SK-N-SH (cell line): Measurements from ENCODE around the gene PHEX. TPM values are rescaled to one million over a fixed set of nuclear protein-coding genes. Genes with fewer than 3 reads are reported as not detected.

Source experiments
- CTCF ChIA-PET: fragments of 300-600, 350-600 bp; formaldehyde crosslinking; extraction: SDS; loops from one replicate; lab custom pipeline; 2021; lab: Yijun Ruan, JAX
- POLR2A ChIA-PET: fragments of 350-600 bp; sonication (Branson Sonifier 250); formaldehyde crosslinking; extraction: SDS; loops from one replicate; lab custom pipeline; 2020; ENCODE audit warnings: antibody characterized with exemption, inconsistent platforms; lab: Yijun Ruan, JAX
- DNase-seq: peaks from one replicate; pipeline ENCODE4 v3.0.0; 2012
- H2AFZ ChIP-seq: fragments of 200-600 bp; sonication (generic); 2 replicates; pipeline ENCODE4 v1.8.1; 2016; ENCODE audit warnings: antibody characterized with exemption, mild to moderate bottlenecking, low read depth
- H3F3A ChIP-seq: fragments of 200-600 bp; sonication (generic); replicated peaks from 2 replicates; pipeline ENCODE3; 2016; ENCODE audit warnings: antibody characterized with exemption, mild to moderate bottlenecking; ENCODE audit not compliant: insufficient read depth
- H3K27ac ChIP-seq, 2 experiments: fragments of 200-500 bp in 1 of 2; fragments of 200-600 bp in 1 of 2; sonication (Bioruptor generic) in 1 of 2; sonication (generic), shearing (Covaris generic) in 1 of 2; 2 replicates each; pipeline versions ENCODE4 v1.5.1 to v1.6.1; 2014 to 2016; ENCODE audit warnings: low read depth in 2 of 2, inconsistent platforms in 1 of 2, low read length in 1 of 2, mild to moderate bottlenecking in 1 of 2, mixed read lengths in 1 of 2
- H3K27me3 ChIP-seq: fragments of 200-600 bp; sonication (generic), shearing (Covaris generic); 2 replicates; pipeline ENCODE4 v1.6.1; 2016; ENCODE audit warnings: mixed run types; ENCODE audit not compliant: insufficient read depth
- H3K36me3 ChIP-seq, 2 experiments: fragments of 200-500 bp in 1 of 2; fragments of 200-600 bp in 1 of 2; sonication (Bioruptor generic) in 1 of 2; sonication (generic) in 1 of 2; replicated peaks in 1 of 2; 2 replicates each; pipeline versions ENCODE3 to v1.5.1; 2014 to 2016; ENCODE audit warnings: low read length in 1 of 2, mild to moderate bottlenecking in 1 of 2; ENCODE audit not compliant: insufficient read depth in 2 of 2, control insufficient read depth in 1 of 2
- H3K4me1 ChIP-seq, 2 experiments: fragments of 200-500 bp in 1 of 2; fragments of 200-600 bp in 1 of 2; sonication (Bioruptor generic) in 1 of 2; sonication (generic), shearing (Covaris generic) in 1 of 2; 2 replicates each; pipeline versions ENCODE4 v1.5.1 to v1.6.1; 2014 to 2016; ENCODE audit warnings: low read depth in 1 of 2, low read length in 1 of 2, mixed run types in 1 of 2; ENCODE audit not compliant: insufficient read depth in 2 of 2, control insufficient read depth in 1 of 2
- H3K4me2 ChIP-seq: fragments of 200-600 bp; sonication (generic), shearing (Covaris generic); 2 replicates; pipeline ENCODE4 v1.6.1; 2017; ENCODE audit warnings: mixed run types
- H3K4me3 ChIP-seq, 2 experiments: fragments of 200-500 bp in 1 of 2; fragments of 200-600 bp in 1 of 2; sonication (Bioruptor generic) in 1 of 2; sonication (generic), shearing (Covaris generic) in 1 of 2; 2 replicates each; pipeline versions ENCODE4 v1.5.1 to v1.8.1; 2014 to 2016; ENCODE audit warnings: low read depth in 2 of 2, inconsistent platforms in 1 of 2, low read length in 1 of 2, mild to moderate bottlenecking in 1 of 2, mixed read lengths in 1 of 2, moderate library complexity in 1 of 2
- H3K79me2 ChIP-seq: fragments of 200-600 bp; sonication (generic); 2 replicates; pipeline ENCODE4 v1.8.1; 2017; ENCODE audit warnings: mild to moderate bottlenecking; ENCODE audit not compliant: insufficient read depth
- H3K9ac ChIP-seq: fragments of 200-600 bp; sonication (generic); 2 replicates; pipeline ENCODE4 v1.6.1; 2017; ENCODE audit warnings: mixed run types
- H3K9me2 ChIP-seq: fragments of 200-600 bp; sonication (generic); 2 replicates; pipeline ENCODE4 v1.6.1; 2017; ENCODE audit warnings: mixed run types
- H3K9me3 ChIP-seq: fragments of 200-600 bp; sonication (generic); 2 replicates; pipeline ENCODE4 v1.6.1; 2017; ENCODE audit warnings: mixed run types, mild to moderate bottlenecking, moderate library complexity
- H4K20me1 ChIP-seq: fragments of 200-600 bp; sonication (generic); 2 replicates; pipeline ENCODE4 v1.6.1; 2017; ENCODE audit warnings: mild to moderate bottlenecking, mixed run types; ENCODE audit not compliant: insufficient read depth
- CHD2 ChIP-seq: fragments of 150-350 bp; IDR thresholded peaks from 2 replicates; pipeline ENCODE4 v1.6.1; 2018; ENCODE audit warnings: low read length; ENCODE audit not compliant: partially characterized antibody
- FOXM1 ChIP-seq: IDR thresholded peaks from 2 replicates; pipeline ENCODE4 v1.4.0; 2012; ENCODE audit warnings: low read depth, mild to moderate bottlenecking
- GABPA ChIP-seq: IDR thresholded peaks from 2 replicates; pipeline ENCODE4 v1.4.0; 2012; ENCODE audit warnings: low read depth, mild to moderate bottlenecking
- RCOR1 ChIP-seq: fragments of 150-350 bp; IDR thresholded peaks from 2 replicates; pipeline ENCODE4 v1.6.1; 2017; ENCODE audit warnings: antibody characterized with exemption, low read length
- RFX5 ChIP-seq: IDR thresholded peaks from 2 replicates; pipeline ENCODE4 v1.6.1; 2012; ENCODE audit warnings: mild to moderate bottlenecking, improper control_type of control experiment, low read length
- SMC3 ChIP-seq: IDR thresholded peaks from 2 replicates; pipeline ENCODE4 v1.6.1; 2012; ENCODE audit warnings: low read depth, low read length, improper control_type of control experiment
- TAF1 ChIP-seq: IDR thresholded peaks from 2 replicates; pipeline ENCODE4 v1.6.1; 2012; ENCODE audit warnings: low read depth, mild to moderate bottlenecking, low read length, moderate library complexity, borderline replicate concordance
- WGBS: methylation state at CpG from one replicate; pipeline ENCODE4 v1.1.6; 2017; ENCODE audit warnings: low lambda C conversion rate; 5-methylcytosine and 5-hydroxymethylcytosine counted together
- polyA plus RNA-seq, 3 experiments: library from polyadenylated mRNA; depleted of rRNA; stranded (reverse); fragments of >200 nt; gene quantifications; 2 replicates each; pipeline ENCODE4 v1.2.3, GENCODE V29; 2012
- TF ChIP-seq, protein P1 (sequence below): fragments of 150-350 bp; IDR thresholded peaks from 2 replicates; pipeline ENCODE4 v1.6.1; 2016; ENCODE audit warnings: mild to moderate bottlenecking, low read depth, low read length
- TF ChIP-seq, protein P2 (sequence below): IDR thresholded peaks from 2 replicates; pipeline ENCODE4 v1.6.1; 2012; ENCODE audit warnings: mild to moderate bottlenecking, low read depth, low read length, moderate library complexity
- TF ChIP-seq, protein P3 (sequence below): IDR thresholded peaks from 2 replicates; pipeline ENCODE4 v1.4.0; 2012; ENCODE audit warnings: low read depth, borderline replicate concordance
- TF ChIP-seq, protein P4 (sequence below): fragments of 150-350 bp; IDR thresholded peaks from 2 replicates; pipeline ENCODE4 v1.6.1; 2017; ENCODE audit warnings: antibody characterized with exemption, low read length, low read depth, borderline replicate concordance
- TF ChIP-seq, protein P5 (sequence below): IDR thresholded peaks from 2 replicates; pipeline ENCODE4 v1.4.0; 2012; ENCODE audit warnings: low read depth, borderline replicate concordance

Gene PHEX
- polyA plus RNA-seq, 1 of the 3 experiments (the other 2 are of a cell fraction) = 0.35 TPM

DNA sequence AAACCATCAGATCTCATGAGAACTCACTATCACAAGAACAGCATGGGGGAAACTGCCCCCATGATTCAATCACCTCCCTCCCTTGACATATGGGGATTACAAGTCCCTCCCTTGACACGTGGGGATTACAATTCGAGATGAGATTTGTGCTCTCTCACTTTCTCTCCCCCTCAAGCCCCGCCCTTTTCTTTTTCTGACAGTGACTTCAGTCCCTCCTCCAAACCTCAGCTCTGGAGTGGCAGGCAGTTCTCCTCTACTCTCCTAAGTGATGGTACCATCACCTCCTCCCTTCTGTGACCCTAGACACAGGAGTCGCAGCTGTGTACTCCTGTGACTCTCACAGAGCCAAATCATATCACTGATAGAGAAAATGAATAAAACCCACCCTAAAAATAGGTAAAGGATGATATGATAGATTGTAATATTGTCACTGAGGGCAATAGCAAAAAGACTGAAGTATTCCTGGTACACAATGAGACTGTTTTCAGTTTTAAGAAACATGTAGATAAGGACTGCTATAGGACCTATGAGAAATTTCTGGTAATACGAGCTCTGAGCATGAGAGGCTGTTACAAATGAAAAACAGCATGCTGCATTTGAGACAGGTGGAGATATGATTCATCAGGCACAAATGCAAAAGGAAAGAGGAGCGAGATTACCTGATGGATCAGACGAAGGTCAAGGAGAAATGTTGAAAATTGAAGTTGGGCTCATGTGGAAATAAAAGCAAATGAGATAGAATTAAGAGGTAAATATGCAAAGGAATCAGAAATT, 139.3 kb downstream of the PHEX start:
- no peak overlapping the region for H3K27ac ChIP-seq
- H3K4me2 ChIP-seq = no peak overlapping the region
- no peak overlapping the region for H3K4me3 ChIP-seq
- H3K4me1 ChIP-seq = no peaks in the 10 kb centered on the region
- TF ChIP-seq RFX5 = no peak
- TF ChIP-seq, protein P1, sequence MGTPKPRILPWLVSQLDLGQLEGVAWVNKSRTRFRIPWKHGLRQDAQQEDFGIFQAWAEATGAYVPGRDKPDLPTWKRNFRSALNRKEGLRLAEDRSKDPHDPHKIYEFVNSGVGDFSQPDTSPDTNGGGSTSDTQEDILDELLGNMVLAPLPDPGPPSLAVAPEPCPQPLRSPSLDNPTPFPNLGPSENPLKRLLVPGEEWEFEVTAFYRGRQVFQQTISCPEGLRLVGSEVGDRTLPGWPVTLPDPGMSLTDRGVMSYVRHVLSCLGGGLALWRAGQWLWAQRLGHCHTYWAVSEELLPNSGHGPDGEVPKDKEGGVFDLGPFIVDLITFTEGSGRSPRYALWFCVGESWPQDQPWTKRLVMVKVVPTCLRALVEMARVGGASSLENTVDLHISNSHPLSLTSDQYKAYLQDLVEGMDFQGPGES = no peak
- TF ChIP-seq, protein P2, sequence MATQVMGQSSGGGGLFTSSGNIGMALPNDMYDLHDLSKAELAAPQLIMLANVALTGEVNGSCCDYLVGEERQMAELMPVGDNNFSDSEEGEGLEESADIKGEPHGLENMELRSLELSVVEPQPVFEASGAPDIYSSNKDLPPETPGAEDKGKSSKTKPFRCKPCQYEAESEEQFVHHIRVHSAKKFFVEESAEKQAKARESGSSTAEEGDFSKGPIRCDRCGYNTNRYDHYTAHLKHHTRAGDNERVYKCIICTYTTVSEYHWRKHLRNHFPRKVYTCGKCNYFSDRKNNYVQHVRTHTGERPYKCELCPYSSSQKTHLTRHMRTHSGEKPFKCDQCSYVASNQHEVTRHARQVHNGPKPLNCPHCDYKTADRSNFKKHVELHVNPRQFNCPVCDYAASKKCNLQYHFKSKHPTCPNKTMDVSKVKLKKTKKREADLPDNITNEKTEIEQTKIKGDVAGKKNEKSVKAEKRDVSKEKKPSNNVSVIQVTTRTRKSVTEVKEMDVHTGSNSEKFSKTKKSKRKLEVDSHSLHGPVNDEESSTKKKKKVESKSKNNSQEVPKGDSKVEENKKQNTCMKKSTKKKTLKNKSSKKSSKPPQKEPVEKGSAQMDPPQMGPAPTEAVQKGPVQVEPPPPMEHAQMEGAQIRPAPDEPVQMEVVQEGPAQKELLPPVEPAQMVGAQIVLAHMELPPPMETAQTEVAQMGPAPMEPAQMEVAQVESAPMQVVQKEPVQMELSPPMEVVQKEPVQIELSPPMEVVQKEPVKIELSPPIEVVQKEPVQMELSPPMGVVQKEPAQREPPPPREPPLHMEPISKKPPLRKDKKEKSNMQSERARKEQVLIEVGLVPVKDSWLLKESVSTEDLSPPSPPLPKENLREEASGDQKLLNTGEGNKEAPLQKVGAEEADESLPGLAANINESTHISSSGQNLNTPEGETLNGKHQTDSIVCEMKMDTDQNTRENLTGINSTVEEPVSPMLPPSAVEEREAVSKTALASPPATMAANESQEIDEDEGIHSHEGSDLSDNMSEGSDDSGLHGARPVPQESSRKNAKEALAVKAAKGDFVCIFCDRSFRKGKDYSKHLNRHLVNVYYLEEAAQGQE = no peak
- no peaks in the 10 kb centered on the region for H3K27me3 ChIP-seq
- CTCF ChIA-PET = no interaction called here
- no peaks in the 10 kb centered on the region for H3K9me2 ChIP-seq
- H3K9ac ChIP-seq = no peak overlapping the region
- no peaks in the 10 kb centered on the region for H3K9me3 ChIP-seq
- no peak overlapping the region for H2AFZ ChIP-seq
- peaks cover 0 to 3% of the 10 kb centered on the region in 2 experiments for H3K36me3 ChIP-seq
- no peak for DNase-seq
- no peaks in the 10 kb centered on the region for H3K79me2 ChIP-seq
- POLR2A ChIA-PET = no interaction called here
- H4K20me1 ChIP-seq = no peaks in the 10 kb centered on the region
- peaks cover 2% of the 10 kb centered on the region for H3F3A ChIP-seq
- WGBS = 50% methylated on average over 7 of the region's 7 CpGs

DNA sequence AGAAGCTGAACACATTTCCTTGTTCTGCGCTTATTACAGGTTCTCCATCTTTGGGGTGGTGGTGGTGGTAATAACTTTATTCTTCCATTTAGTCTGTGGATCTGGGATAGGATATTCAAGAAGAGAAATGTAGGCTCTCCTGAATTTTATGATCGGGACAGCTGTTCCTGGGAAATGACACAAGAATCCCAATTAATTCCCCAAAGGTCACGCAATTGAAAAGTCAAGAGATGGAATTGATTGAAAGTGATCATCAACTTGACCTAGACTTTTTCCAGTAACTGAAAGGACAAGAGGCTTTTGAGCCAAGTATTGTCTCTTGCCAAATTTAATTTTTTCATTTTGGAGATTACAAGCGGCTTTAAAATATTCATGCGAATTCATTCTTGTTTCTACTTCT, 141.8 kb downstream of the PHEX start:
- POLR2A ChIA-PET = no interaction called here
- WGBS = 54% methylated on average over 5 of the region's 5 CpGs
- no peak for DNase-seq
- TF ChIP-seq GABPA = no peak
- TF ChIP-seq, protein P2 = no peak
- TF ChIP-seq CHD2 = no peak
- TF ChIP-seq TAF1 = no peak
- no peak for TF ChIP-seq SMC3
- no peak for TF ChIP-seq FOXM1
- TF ChIP-seq, protein P3, sequence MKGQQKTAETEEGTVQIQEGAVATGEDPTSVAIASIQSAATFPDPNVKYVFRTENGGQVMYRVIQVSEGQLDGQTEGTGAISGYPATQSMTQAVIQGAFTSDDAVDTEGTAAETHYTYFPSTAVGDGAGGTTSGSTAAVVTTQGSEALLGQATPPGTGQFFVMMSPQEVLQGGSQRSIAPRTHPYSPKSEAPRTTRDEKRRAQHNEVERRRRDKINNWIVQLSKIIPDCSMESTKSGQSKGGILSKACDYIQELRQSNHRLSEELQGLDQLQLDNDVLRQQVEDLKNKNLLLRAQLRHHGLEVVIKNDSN = no peak
- TF ChIP-seq RCOR1 = no peak
- TF ChIP-seq, protein P4, sequence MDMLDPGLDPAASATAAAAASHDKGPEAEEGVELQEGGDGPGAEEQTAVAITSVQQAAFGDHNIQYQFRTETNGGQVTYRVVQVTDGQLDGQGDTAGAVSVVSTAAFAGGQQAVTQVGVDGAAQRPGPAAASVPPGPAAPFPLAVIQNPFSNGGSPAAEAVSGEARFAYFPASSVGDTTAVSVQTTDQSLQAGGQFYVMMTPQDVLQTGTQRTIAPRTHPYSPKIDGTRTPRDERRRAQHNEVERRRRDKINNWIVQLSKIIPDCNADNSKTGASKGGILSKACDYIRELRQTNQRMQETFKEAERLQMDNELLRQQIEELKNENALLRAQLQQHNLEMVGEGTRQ = no peak
- TF ChIP-seq, protein P5, sequence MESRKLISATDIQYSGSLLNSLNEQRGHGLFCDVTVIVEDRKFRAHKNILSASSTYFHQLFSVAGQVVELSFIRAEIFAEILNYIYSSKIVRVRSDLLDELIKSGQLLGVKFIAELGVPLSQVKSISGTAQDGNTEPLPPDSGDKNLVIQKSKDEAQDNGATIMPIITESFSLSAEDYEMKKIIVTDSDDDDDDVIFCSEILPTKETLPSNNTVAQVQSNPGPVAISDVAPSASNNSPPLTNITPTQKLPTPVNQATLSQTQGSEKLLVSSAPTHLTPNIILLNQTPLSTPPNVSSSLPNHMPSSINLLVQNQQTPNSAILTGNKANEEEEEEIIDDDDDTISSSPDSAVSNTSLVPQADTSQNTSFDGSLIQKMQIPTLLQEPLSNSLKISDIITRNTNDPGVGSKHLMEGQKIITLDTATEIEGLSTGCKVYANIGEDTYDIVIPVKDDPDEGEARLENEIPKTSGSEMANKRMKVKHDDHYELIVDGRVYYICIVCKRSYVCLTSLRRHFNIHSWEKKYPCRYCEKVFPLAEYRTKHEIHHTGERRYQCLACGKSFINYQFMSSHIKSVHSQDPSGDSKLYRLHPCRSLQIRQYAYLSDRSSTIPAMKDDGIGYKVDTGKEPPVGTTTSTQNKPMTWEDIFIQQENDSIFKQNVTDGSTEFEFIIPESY = no peak

More for the DNA sequence above, 141.8 kb downstream of the PHEX start:
- H3K9ac ChIP-seq = no peak overlapping the region
- no peak overlapping the region for H3K4me2 ChIP-seq
- H3K9me3 ChIP-seq = no peaks in the 10 kb centered on the region
- H3K4me1 ChIP-seq = no peaks in the 10 kb centered on the region
- no peak overlapping the region for H3K27ac ChIP-seq
- H3K27me3 ChIP-seq = no peaks in the 10 kb centered on the region
- H3F3A ChIP-seq = no peaks in the 10 kb centered on the region
- no peak overlapping the region for H3K4me3 ChIP-seq
- no peaks in the 10 kb centered on the region for H3K9me2 ChIP-seq
- CTCF ChIA-PET = no interaction called here
- H4K20me1 ChIP-seq = no peaks in the 10 kb centered on the region
- H3K79me2 ChIP-seq = no peaks in the 10 kb centered on the region
- no peak overlapping the region for H2AFZ ChIP-seq
- H3K36me3 ChIP-seq = peaks cover 0 to 3% of the 10 kb centered on the region in 2 experiments
